IPS DF 6.9 (cell line): ENCODE results near the gene FGF14.

ENCODE experiments used
- DNase-seq: peaks from one replicate; pipeline ENCODE4 v3.0.0-alpha.2; 2013; ENCODE audit warnings: low read depth, low spot score
- H3K27ac ChIP-seq: one replicate; pipeline ENCODE4 v1.5.1; 2013; ENCODE audit warnings: low read length, control low read depth
- H3K27me3 ChIP-seq: 2 replicates; pipeline ENCODE4 v1.6.1; 2013; ENCODE audit warnings: mild to moderate bottlenecking, low read length; ENCODE audit not compliant: control insufficient read depth, insufficient read depth
- H3K36me3 ChIP-seq: 2 replicates; pipeline ENCODE4 v1.6.1; 2013; ENCODE audit warnings: low read length; ENCODE audit not compliant: control insufficient read depth, insufficient read depth
- H3K4me1 ChIP-seq: 2 replicates; pipeline ENCODE4 v1.6.1; 2013; ENCODE audit warnings: low read length; ENCODE audit not compliant: control insufficient read depth, insufficient read depth
- H3K4me3 ChIP-seq: 2 replicates; pipeline ENCODE4 v1.5.1; 2013; ENCODE audit warnings: mild to moderate bottlenecking, low read length
- H3K9me3 ChIP-seq: 2 replicates; pipeline ENCODE4 v1.6.1; 2013; ENCODE audit warnings: low read length, inconsistent platforms; ENCODE audit not compliant: control insufficient read depth, insufficient read depth
- WGBS: extraction: QIAGEN DNeasy Blood & Tissue Kit; methylation state at CpG from one replicate; pipeline ENCODE4 v1.1.7; 2013; ENCODE audit warnings: mixed read lengths, missing lambda C conversion rate; ENCODE audit not compliant: insufficient read length, insufficient coverage; 5-methylcytosine and 5-hydroxymethylcytosine counted together

The FGF14 gene

DNA sequence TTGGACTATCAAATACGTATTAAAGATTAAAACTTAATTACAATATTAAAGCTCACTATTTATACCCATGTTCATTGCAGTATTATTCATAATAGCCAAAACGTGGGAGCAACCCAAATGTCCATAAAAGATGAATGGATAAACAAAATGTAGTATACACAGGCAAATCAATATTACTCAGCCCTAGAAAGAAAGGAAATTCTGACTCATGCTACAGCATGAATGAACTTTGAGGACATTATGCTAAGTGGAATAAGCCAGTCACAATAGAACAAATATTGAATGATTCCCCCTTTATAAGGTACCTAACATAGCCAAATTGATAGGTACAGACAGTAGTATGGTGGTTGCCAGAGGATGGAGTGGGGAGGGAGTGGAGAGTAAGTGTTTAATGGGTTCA lies 457.3 kb downstream of the FGF14 start:
- no CpG with 5 or more reads among the region's 2 CpGs for WGBS
- no peak for DNase-seq
- Histone ChIP-seq H3K27me3 (no peaks in the 10 kb centered on the region), H3K27ac (no peak overlapping the region), H3K9me3 (no peaks in the 10 kb centered on the region), H3K4me1 (0 out of 2 replicates have a peak, but pooled peaks cover 2% of the 10 kb centered on the region), H3K36me3 (no peaks in the 10 kb centered on the region), H3K4me3 (no peak overlapping the region)

DNA sequence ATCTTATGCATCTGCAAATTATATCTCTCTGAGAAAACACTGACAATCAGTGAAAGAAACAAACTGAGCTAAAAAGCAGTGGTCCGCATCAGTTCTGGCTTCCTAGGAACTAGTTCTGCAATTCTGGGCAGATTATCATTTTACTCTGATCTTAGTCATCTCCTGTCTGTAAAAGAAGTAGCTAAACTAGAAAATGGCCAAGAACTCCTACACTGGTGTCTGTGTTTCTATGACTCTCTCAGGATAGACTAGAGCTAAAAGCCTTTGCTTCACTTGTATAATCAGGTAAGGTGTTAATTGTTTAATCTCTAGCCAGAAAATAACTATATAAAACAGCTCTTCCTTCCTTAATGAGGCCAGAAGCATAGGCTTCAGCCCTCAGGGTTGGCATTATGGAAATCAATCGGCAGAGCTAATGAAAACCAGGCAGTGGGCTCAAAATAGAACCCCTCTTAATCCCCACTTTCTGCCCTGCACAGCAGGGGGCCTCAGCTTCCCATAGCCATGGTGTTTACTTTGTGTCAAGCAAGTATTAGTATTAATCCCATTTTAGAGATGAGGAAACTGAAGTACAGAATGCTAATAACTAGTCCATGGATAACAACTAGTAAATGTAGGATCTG lies 459.2 kb downstream of the FGF14 start:
- H3K4me1 ChIP-seq, result 0 out of 2 replicates have a peak, but pooled peaks cover 2% of the 10 kb centered on the region
- H3K4me3 ChIP-seq, result no peak overlapping the region
- H3K27ac ChIP-seq, result no peak overlapping the region
- no peaks in the 10 kb centered on the region for H3K27me3 ChIP-seq
- no peaks in the 10 kb centered on the region for H3K9me3 ChIP-seq
- no peaks in the 10 kb centered on the region for H3K36me3 ChIP-seq
- no CpG with 5 or more reads among the region's 2 CpGs for WGBS
- no peak for DNase-seq

DNA sequence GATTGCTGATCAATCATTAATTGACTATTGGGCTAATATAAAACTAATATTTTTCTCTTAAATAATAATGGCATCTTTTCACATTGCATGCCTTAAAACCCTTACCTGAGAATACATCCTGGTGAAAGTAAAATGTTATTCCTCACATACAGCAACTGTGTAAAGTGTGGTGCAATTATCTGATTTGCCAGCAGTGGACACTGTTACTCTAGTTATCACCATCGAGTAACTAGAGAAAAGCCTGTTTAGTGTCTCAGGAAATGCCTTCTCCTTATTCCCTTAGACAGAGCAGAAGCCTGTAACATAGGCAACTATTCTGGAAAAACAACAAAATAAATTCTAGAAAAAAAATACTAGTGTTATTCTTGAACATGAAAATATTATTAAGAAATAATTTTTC lies 459.8 kb downstream of the FGF14 start:
- WGBS, result no CpG with 5 or more reads among the region's 1 CpG
- no peaks in the 10 kb centered on the region for H3K27me3 ChIP-seq
- no peak overlapping the region for H3K4me3 ChIP-seq
- H3K36me3 ChIP-seq, result no peaks in the 10 kb centered on the region
- no peak for DNase-seq
- 0 out of 2 replicates have a peak, but pooled peaks cover 2% of the 10 kb centered on the region for H3K4me1 ChIP-seq
- no peaks in the 10 kb centered on the region for H3K9me3 ChIP-seq
- H3K27ac ChIP-seq, result no peak overlapping the region

DNA sequence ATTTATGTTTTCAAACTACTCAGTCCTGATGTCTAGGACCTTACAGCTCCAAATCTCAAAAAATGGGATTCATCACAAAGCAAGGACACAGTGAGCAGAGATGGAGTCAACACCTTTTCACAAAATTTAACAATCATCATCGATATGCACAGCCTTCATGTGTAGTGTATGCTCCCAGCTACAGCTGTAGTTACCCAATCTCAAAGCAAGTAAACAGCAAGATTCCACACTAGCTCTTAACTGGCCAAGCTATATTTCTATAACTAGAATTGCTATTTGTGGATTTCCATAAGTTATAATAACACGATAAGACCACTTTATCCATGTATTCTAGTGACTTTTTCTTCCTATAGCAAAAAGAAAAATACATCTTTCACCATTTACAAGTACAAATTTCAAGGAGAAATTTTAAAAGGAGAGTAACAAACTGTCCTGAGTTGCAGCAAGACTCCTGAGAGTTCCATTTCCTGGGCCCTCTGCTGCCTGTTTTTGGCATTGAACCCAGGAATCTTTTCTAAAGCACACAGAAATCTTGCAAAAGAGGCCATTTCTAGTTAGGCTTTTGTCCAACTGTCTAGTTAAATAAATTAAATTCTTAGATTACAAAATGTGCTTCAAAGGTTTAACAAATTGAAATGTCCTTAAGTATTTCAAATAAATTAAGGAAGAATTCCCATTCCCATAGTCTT lies 460.6 kb downstream of the FGF14 start:
- Histone ChIP-seq H3K4me3 (no peak overlapping the region), H3K9me3 (no peaks in the 10 kb centered on the region), H3K4me1 (0 out of 2 replicates have a peak, but pooled peaks cover 2% of the 10 kb centered on the region), H3K27me3 (no peaks in the 10 kb centered on the region), H3K27ac (no peak overlapping the region), H3K36me3 (no peaks in the 10 kb centered on the region)
- no peak for DNase-seq
- no CpG with 5 or more reads among the region's 2 CpGs for WGBS

DNA sequence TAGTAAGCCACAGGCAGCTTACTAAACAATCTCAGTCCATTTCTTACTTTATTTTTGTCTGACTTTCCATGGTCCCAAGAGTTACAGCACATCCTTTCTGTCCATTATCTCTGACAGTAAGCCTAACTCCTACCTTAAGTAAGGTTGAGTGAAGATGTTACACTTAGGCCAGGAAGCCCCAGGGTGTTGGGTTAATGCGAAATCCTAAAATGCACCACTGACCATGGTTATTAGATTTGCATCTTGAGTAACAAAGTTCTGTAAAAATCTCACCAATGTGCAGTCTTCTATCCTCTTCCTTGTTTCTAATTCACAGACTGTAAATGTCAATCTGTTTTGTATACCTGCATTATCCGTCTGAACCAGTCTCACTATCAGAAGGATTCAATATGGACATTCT lies 462.5 kb downstream of the FGF14 start:
- Histone ChIP-seq H3K27ac (no peak overlapping the region), H3K4me3 (no peak overlapping the region), H3K27me3 (no peaks in the 10 kb centered on the region), H3K36me3 (no peaks in the 10 kb centered on the region), H3K9me3 (no peaks in the 10 kb centered on the region), H3K4me1 (no peaks in the 10 kb centered on the region)
- no CpG with 5 or more reads among the region's 2 CpGs for WGBS
- DNase-seq, result no peak

DNA sequence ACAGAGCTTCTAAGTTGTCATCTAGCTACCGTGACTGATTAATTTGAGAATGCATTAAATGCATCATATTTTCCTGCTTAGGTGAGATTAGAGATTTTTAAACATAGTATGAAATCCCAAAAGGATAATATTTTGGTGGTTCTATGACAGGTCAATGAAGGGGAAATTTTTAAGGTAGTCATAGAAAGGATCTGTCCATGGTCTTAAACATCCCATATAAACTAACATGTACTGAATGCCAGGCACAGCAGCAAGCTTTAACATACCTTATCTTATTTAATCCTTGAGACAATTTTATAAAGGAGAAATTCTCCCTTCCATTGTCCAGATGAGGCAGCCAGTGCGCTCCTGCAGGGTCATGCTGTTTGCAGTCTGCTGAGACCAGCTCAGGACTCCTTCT lies 466.0 kb downstream of the FGF14 start:
- DNase-seq, result no peak
- no CpG with 5 or more reads among the region's 2 CpGs for WGBS
- Histone ChIP-seq H3K27ac (no peak overlapping the region), H3K27me3 (no peaks in the 10 kb centered on the region), H3K9me3 (no peaks in the 10 kb centered on the region), H3K4me1 (no peaks in the 10 kb centered on the region; the same call in 1 of the 2 replicates), H3K4me3 (no peak overlapping the region), H3K36me3 (no peaks in the 10 kb centered on the region)

DNA sequence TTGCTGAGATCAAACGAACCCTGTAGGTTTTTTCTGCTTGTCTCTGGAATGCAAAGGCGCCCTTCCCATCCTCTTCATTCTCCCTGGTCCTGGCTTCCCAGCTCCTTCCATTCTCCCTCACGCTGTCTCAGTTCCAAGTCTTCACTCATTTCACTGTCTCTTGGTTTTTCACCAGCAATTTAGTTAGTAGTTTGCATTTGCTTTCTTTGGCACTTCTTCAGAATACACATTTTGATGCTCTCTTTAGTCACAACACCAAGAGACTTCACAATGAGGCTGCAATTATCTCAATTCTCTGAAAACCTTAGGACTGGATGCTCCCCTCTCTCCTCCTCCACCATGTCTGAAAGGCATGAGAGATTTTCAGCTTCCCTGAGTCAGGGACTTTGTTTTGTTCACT lies 470.7 kb downstream of the FGF14 start:
- no peaks in the 10 kb centered on the region for H3K27me3 ChIP-seq
- H3K9me3 ChIP-seq, result no peaks in the 10 kb centered on the region
- H3K36me3 ChIP-seq, result no peaks in the 10 kb centered on the region
- H3K27ac ChIP-seq, result no peak overlapping the region
- no peaks in the 10 kb centered on the region; the same call in 1 of the 2 replicates for H3K4me1 ChIP-seq
- DNase-seq, result no peak
- WGBS, result no CpG with 5 or more reads among the region's 3 CpGs
- H3K4me3 ChIP-seq, result no peak overlapping the region

DNA sequence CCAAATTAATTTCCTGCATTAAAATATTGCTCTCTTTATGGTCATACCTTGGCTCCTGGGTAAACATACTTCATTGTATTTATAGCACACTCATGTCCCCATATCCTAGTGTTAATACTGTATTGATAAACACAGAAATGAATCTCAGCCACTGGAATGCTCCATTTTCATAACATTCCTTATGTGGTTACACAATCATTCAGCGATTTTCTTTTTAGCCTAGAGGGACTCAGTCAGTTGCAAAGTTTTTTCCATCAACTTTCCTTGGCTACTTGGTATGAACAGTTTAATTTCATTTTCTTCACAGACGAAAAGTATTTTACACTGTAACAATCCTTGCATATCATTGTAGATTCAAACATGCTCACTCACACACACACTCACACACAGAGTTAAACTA lies 471.5 kb downstream of the FGF14 start:
- DNase-seq, result no peak
- Histone ChIP-seq H3K9me3 (no peaks in the 10 kb centered on the region), H3K4me1 (no peaks in the 10 kb centered on the region; the same call in 1 of the 2 replicates), H3K4me3 (no peak overlapping the region), H3K27ac (no peak overlapping the region), H3K36me3 (no peaks in the 10 kb centered on the region), H3K27me3 (no peaks in the 10 kb centered on the region)
- WGBS, result no CpG with 5 or more reads among the region's 2 CpGs

DNA sequence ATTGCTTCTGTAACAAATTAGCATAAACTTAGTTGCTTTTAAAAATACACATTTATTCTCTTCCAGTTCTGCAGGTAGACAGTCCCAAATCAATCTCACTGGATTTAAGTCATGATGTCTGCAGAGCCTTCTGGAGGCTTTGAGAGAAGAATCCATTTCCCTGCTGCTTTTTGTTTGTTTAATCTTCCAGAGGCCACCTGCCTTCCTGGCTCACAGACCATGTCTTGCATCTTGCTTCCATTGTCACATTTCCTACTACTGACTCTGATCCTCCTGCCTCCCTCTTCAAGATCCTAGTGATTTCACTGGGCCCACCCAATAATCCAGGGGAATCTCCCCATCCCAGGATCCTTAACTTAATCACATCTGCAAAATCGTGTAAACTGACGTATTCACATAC lies 476.1 kb downstream of the FGF14 start:
- no peaks in the 10 kb centered on the region for H3K9me3 ChIP-seq
- no peak overlapping the region for H3K4me3 ChIP-seq
- H3K27me3 ChIP-seq, result no peaks in the 10 kb centered on the region
- no CpG with 5 or more reads among the region's 2 CpGs for WGBS
- H3K27ac ChIP-seq, result no peak overlapping the region
- no peaks in the 10 kb centered on the region for H3K36me3 ChIP-seq
- DNase-seq, result no peak
- H3K4me1 ChIP-seq, result no peaks in the 10 kb centered on the region

DNA sequence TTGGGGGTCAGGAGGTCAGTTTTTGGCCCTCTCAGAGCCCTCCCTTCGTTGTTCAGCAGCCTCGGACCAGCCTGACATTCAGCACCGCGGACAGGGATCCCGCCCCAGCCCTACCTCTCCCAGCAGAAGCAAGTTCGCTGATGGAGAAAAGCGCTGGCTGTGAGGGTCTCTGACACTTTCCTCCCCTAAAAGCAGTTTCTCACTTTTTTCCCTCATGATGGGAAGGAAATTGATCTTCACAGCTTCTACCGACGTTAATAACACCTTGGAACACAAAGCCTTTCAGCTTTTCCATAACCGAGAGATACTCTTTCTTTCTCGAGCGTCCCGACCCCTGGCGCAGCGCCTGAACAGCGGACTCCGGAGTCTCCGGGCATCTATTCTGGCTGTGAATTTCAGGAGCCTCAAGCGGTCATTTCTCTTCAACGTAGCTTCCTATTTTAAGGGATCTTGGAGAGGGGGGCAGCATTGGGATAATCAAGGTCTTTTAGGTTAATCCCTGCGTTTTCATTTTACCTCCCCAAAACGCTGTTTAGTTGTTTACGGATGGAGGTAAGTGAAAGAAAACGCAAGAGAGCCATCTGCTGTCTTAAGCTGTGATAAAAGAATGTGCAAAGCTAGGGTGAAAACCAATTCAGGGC lies 482.2 kb downstream of the FGF14 start:
- no CpG with 5 or more reads among the region's 24 CpGs for WGBS

More for the DNA sequence above, 482.2 kb downstream of the FGF14 start:
- H3K36me3 ChIP-seq, result no peaks in the 10 kb centered on the region
- peaks cover 27% of the 10 kb centered on the region for H3K27me3 ChIP-seq
- peak overlapping the region; percentile 17; the same call in 1 of the 2 replicates for H3K4me3 ChIP-seq
- H3K9me3 ChIP-seq, result no peaks in the 10 kb centered on the region
- no peaks in the 10 kb centered on the region for H3K4me1 ChIP-seq
- DNase-seq, result no peak
- H3K27ac ChIP-seq, result no peak overlapping the region
